GM19438 (cell line): Measurements from ENCODE around the gene CISD3.
A peak's percentile ranks its signal among the peaks of the same experiment; 100 is the strongest.

ENCODE experiments used
- ATAC-seq: cut with Tn5 transposase; IDR thresholded peaks from one replicate; pipeline ENCODE4 v1.9.1; 2021; ENCODE audit warnings: low read depth; ENCODE audit not compliant: unreplicated experiment

CISD3 gene, protein sequence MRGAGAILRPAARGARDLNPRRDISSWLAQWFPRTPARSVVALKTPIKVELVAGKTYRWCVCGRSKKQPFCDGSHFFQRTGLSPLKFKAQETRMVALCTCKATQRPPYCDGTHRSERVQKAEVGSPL

DNA sequence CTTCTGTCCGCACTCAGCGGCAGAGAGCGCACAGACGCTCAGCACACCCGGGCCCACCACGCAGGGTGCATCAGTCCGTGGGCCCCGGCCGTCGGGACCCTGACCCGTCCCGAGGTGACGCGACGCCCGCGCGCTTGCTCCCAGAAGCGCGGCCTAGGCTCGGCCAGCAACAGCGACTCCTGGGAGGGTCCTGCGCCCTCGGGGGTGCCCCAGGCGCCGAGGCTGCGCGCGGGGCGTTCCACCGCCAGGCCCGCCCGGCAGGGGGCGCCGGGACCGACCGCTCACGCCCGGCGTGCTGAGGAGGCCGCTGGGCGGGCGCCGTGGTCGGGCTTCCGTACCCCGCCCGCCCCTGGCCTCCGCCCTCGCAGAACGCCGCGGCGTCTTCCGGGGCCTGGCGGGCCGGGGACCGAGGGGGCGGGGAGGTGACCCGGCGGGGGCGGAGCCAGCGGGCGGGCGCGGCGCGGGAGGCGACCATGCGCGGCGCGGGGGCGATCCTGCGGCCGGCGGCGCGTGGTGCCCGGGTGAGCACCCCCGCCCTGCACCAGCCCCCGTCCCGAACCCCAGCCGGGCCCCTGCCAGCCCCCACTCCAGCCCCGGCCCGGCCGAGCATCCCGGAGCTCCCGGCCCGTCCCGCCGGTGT is at the start of gene CISD3:
Gene CISD3, plus strand, starts transcription at position 456 of the 640 bp plus-strand sequence. Its CDS starts 18 bp downstream, at position 474.
- peak; percentile 64 for ATAC-seq

DNA sequence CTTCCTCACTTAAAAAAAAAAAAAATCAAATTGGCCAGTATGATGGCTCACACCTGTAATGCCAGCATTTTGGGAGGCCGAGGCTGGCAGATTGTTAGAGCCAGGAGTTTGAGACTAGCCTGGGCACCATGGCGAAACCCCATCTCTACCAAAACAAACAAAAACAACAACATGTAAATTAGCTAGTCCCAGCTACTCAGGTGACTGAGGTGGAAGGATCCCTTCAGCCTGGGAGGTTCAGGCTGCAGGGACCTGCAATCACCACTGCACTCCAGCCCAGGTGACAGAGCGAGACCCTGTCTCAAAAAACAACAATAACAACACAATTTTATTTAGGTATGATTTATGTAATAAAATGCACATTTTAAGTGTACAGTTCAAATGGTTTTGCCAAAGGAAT is 49.0 kb upstream of the CISD3 start:
- no peak for ATAC-seq

DNA sequence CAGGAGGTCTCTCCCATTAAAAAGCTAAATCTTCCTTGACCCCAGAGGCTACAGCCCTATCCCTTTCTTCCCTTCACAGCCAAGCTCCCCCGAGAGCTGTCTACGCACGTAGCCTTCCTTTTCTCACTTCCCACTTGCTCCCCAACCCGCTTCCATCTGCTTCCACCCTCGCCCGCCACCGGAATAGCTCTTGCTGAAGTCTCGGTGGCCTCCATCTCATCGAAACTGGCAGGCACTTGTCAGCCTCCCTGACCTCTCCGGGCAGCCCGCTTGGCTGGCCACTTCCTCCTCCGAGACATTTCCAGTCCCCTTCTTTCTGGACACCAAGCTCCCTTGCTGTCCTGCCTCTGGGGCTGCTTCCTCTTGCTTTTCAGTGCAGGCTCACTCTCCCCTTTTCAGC is 44.6 kb upstream of the CISD3 start:
- ATAC-seq, result no peak

DNA sequence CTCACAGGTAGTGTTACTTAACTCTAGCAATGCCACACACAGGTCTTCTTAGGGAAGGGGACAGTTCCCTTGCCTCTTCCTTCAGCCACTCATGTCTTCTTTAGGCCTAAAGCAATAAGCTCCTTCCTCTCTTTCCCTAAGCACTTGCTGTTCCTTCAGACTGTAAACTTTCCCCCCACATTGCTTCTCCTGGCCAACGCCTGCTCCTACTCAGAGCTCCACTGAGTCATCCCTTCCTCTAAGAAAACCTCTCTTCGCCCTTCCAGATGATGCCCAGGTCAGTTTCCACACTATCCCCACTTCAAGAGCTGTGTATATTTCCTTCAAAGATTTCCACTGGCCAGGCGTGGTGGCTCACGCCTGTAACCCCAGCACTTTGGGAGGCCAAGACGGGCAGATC is 42.9 kb upstream of the CISD3 start:
- ATAC-seq, result no peak

DNA sequence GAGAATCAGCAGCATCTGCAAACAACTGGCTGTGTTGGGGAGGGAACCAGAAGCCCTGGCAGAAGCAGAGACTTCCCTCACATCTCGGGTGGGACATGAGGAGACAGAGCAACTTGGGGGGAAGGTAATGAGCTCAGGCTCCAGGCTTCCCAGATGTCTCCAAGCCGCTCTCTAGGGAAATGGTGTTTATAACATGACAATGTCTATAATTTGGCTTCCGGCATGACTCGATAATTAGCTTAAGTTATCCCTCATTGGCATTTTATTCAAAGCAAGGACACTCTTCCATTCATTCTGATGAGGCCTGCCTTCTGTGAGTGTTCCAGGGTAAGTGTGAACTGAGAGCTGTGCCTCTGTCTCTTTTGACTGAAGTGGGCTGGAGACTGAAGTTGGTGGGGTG is 39.8 kb upstream of the CISD3 start:
- ATAC-seq, result no peak

DNA sequence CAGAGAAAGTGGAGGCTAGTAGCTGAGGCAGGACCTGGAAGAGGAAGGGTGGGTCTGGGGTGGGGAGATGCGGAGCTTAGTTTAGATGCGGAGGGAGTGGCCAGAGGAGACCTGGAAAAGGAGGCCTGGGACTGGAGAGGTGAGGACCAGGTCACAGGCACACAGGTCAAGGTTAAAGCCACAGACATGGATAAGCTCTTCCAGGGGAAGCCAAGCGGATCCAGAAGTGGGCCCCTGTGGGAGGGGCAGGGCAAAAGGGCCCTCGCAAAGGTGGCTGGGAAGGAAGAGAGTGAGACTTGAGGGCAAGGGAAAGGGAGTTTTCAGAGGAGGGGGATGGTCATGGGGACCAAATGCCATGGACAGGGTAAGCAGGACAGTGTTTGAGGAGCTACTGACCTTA is 39.0 kb upstream of the CISD3 start:
- no peak for ATAC-seq

DNA sequence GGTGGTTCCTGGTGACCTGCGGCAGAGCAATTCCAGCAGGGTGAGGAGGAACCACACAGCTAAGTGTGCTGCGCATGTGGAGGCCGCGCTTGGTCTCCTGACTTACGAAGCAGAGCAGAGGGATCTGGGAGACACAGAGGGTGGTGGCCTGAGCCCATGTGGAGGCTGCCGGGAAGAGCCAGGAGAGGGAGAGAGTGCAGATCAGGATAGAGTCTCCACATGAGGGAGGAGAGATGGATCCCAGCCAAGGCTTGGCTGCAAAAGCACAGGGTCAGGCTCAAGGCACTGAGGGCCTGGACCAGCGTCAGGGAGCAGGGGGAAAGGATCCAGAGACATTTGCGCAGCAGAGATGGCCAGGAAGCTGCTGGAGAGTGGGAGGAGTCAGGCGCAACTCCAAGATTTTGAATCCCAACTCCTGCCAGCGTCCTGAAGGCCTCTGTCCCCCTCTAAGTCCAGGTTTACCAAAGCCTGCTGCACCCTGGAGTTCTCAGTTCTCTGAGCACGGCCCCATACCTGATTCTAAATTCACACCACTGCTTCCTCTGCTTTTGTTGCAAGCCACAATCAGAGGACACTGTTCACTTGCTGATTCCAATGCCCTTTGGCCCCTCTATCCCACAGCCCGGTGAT is 36.3 kb upstream of the CISD3 start:
- ATAC-seq, result no peak

DNA sequence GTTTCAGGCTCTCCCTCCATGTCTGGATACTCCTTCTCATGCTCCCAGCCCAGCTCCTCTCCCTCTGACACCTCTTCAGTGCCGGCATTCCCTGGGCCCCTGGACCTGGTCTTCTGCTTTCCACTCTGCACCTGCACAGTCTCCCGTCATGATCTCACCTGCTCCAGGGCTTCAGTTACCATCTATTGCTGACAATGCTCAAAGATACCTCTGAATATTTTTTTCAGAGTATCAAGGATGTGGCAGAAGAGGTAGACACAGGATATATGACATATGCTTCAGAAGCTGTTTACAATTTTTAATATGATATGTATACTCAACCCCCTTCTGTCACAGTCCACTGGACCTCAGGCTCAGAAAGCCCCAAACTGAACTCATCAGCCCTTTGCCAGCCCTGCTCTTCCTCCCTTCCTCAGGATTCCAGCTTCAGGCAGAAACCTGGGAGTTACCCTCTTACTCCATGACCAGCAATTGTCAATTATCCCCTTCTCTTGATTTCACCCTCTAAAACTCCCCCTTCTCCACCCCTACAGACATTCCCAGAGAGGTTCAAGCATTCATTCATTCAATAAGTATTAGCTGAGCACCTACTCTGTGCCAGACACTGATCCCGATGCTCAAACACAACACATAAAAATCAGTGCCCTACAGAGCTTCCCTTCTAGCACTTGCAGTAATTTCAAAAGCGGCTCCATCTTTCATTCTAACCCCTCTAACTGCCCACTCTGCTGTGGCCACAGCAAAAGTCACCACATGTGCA is 32.9 kb upstream of the CISD3 start:
- ATAC-seq, result no peak

DNA sequence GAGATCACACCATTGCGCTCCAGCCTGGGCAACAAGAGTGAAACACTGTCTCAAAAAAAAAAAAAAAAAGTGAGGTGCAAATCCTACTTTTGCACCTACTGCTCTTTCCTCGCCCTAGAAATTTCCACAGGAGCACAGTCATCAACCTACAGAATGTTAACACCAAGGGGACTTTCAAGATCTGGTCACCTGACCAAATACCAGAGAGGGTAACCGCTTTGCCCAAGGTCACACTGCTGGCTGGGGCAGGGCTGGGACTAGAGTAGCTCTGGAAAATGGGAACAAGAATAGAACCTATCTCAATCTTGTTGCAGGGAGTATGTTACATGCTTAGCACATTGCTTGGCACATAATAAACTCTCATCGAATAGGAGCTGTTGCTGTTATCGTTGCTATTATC is 31.4 kb upstream of the CISD3 start:
- no peak for ATAC-seq

DNA sequence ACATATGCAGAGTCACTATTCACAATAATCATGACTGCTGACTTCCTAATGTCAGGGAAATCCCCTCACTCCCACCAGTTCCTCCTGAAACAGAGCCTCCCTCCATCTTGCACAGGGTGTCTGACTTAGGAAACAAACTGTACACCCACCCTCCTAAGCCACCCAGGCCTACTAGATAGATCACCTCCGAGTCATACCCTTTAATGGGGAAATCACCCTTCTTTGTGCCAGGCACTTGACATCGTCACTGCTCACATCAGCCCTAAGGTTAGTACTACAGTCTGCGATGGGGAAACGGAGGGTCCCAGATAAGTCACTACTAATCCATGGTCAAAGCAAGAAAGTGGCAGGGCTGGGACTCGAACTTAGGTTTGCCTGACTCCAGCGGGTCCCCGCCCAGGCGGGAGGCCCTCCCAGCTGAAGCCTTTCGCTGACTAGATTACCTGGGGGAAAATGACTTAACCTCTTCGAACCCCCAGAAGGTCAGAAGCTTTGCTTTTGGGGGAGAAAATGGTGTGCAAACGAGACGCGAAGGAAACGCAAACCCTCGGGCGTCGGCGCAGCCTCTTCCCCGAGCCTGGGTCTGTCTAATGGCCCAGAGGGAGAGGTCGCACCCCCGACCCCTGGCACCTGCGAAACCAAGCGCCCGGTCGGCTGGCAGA is 28.5 kb upstream of the CISD3 start:
- ATAC-seq, result peak; percentile 10

DNA sequence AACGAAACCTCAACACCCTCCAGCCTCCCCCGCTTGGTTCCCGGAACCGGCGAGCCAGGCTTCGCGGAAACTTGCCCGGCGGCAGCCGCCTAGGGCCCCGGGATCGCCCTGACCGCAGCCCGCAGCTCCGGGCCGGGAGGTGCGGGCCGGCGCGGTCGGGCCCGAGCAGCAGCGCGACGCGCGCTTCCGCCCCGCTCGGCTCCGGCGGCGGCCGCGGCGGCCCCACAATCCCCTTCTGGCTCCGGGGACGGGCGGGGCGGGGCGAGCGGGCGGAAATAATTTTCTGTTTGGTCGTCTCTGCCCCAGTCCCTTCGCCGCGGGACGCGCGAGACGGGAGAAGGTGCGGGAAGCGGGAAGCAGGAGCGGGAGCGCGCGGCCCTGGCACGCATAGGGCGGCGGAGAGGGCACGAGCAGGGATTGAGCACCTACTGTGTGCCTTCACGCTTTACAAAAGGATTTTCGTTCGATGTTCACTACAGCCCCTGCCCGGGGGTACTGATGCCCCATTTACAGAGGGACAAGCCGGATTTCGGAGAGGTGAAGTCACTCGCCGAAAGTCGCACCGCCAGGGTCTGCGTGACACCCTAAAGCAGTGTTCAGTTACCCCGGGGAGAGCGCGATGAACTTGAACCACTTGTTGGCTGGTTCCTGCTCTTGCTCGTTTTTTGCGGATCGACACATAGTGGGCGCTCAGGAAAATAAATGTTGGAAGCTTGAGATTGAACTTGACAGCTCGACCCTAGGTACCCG is 27.8 kb upstream of the CISD3 start:
- peak; percentile 33 for ATAC-seq

DNA sequence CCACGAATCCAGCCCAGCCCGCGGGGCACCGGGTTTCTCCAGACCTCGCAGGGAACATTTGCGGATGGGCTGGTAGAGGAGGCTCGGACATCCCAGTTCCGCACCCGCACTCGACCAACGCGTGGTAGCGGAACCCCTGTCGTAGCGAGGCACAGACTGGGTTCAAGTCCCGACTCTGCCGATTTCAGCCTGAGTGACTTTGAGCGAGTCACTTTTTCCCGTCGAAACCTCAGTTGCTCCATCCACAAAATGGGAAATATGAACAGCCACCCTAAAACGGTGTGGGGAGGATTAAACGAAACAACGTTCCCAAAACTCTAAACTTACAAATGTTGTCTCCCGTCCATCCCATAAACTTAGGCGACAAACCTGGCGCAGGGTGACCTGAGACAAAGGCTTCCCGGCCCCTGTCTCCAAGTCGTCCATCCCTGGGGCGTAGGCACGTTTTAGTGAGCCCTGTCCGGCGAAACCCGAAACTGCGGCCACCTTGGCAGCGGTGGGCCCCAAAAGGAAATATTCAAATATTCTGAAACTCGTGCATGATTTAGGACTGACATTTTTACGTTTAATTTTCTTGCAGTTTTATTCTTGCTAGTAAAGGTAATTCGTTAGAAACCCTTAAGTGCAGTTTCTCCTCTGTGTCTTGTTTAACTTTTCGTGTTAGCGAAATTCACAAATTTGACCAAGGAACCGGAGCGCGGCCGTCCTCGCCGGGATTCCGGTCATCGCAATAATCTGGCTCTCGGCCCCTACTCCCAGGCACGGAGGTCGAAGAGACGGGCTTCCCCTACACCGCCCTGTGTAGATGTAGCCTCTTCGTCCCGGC is 27.0 kb upstream of the CISD3 start:
- ATAC-seq, result no peak

DNA sequence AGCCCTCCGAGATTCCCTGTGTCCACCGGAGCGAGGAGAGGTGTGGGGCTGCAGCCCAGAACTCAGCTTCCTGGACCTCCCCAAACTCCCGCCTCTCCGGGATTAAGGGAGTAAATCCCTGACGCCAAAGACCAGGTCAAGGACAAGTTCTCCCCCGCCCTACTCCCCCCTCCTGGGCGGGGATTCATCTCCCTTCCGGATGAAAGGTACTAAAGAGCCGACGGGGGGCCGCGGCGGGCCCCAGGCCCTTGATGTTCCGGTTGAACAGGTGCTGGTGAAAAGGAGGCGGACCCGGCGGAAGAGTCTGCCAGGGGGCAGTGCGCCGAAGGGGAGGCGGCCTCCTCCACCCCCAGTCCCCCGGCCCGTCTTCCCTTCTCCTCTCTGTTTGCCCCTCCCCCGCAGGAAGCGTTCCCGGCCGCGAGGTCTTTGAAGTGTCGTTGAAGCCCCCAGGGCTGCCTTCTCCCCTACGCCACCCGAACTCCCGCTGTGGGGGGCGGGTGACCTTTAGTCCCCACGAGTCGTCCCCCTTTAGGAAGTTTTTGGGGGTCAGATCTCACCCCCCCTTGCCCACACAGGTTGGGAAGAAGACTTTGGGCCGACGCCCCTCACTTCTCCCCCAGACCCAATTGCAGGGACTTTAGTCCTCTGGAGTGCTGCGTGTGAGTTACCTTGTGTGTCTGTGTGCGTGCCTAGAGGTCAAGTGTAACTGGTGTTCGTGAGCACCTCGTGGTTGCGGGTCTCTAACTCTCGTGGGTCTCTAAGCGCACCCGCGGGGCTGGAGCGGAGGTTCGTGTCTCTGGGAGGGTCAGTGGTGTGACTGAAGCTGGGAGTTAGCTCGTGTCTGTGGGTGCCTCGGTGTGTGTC is 26.2 kb upstream of the CISD3 start:
- no peak for ATAC-seq

DNA sequence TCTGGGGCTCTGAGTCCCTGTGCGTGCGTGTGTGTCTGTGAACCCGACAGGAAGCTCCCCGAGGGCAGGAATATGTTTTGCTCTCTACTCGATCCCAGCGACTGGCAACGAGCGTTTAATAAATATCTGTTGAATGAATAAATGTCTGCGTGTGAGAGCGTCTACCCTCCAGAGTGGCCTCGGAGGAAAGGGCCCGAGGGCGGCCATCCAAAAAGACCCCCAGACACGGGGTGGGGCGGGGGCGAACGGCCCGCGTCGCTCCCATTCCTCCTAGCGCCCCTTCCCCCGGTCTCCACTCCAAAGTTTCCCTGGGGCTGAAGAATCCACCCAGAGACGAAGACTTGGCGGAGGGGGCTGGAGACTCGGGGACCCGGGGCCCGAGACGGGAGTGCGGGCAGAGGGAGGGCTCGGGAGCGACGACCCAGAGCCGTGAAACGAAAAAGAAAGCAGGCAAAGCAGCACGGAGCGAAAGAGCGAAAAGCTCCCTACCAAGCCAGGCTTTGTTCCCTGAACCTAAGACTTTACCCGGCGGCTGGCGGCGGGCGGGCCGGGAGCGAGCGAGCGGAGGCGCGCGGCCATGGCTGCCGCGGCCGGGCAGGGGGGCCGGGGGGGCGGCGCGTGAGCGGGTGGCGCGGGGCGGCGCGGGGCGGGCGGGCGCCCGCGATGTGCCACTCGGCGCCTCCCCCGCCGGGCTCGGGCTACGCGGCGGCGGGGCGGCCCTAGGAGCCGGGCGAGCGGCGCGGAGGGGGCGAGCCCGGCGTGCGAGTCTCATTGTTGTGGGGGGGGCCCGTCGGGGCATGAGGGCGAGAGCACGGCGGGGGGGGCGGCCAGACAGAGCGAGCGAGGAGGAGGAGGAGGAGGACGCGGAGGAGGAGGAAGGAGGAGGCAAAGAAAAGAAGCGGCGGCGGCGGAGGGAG is 25.3 kb upstream of the CISD3 start, which contains the start of gene MLLT6:
Gene MLLT6, plus strand, starts transcription at position 668 of the 917 bp plus-strand sequence. CDS start 360 bp downstream, outside the sequence.
- ATAC-seq, result no peak

DNA sequence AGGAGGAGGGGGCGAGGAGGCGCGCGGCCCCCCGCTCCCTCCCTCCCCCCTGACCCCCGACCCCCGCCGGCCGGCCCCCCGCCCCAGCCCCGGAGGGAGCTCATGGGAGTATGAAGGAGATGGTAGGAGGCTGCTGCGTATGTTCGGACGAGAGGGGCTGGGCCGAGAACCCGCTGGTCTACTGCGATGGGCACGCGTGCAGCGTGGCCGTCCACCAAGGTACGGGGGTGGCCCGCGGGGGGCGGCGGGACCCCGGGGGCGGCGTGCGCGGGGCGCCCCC is 24.7 kb upstream of the CISD3 start:
- ATAC-seq, result no peak

DNA sequence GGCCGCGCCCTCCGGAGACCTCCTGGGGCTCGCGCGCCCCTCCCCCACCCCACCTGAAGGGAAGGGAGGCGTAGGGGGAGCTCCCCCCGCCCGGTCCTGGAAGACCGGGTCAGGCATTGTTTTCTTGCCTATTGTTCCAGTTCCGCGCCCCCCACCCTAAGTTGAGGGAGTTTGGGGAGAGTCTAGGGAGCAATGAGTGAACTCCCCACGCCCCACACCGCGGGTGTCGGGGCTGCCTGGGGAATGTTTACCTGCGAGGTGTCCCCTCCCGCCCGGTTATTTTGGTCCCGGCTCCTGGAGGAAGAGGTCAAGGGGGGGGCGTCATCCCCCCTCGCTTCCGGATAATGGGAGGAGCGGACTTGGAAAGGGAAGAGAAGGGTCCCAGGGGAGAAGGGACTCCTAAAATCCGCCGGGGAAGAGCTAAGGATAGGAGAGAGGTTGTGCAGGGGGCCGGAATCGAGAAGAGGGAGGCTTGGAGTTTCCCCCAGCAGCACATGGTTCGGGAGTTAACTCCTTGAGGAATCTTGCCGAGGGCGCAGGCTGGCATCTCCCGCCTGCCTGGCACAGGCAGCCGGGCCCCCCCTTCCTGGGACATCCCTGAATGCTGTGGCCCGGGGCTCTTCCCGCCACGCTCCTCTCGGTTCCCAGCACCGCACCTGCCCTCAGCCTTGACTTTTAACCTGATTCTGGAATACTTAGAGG is 24.2 kb upstream of the CISD3 start:
- no peak for ATAC-seq
